Measurements from ENCODE around the gene FOXN3.

FOXN3 gene

GRCh38 chr14:89243741-89244140 is 173.3 kb downstream of the FOXN3 start:
- Histone ChIP-seq H3K9me3 (ENCODE audit: insufficient read depth, low read depth, low read length) (no peaks in the 10 kb centered on the region), H2AFZ (ENCODE audit: low read length) (no peak overlapping the region), H3K4me3 (ENCODE audit: low read length, poor library complexity, severe bottlenecking) (no peak overlapping the region), H4K20me1 (ENCODE audit: insufficient read depth, low read length, poor library complexity, severe bottlenecking) (peaks cover 55% of the 10 kb centered on the region), H3K27me3 (ENCODE audit: insufficient read depth, low read length, poor library complexity, severe bottlenecking) (no peaks in the 10 kb centered on the region), H3K36me3 (ENCODE audit: insufficient read depth, low read length) (peaks cover 8% of the 10 kb centered on the region; the same call in 1 of the 2 replicates), H3F3A (ENCODE audit: low read depth) (no peaks in the 10 kb centered on the region), H3K9ac (ENCODE audit: low read depth, low read length, poor library complexity, severe bottlenecking) (no peak overlapping the region), H3K4me2 (ENCODE audit: low read depth, low read length, poor library complexity, severe bottlenecking) (no peak overlapping the region), H3K4me1 (ENCODE audit: insufficient read depth, low read length, poor library complexity, severe bottlenecking) (peaks cover 7% of the 10 kb centered on the region), H3K9me2 (replicated peaks; ENCODE audit: low read depth, low read length) (no peaks in the 10 kb centered on the region), H3K79me2 (ENCODE audit: insufficient read depth, low read length) (peaks cover 70% of the 10 kb centered on the region; the same call in 1 of the 2 replicates)
- TF ChIP-seq CTCF (conservative IDR thresholded peaks at IDR 0.05; ENCODE audit: low read length) (no peak), EZH2phosphoT487 (IDR thresholded peaks at IDR 0.05; ENCODE audit: borderline replicate concordance) (no peak)

- Histone ChIP-seq H3K9me3 (ENCODE audit: insufficient read depth, low read depth, low read length) (no peaks in the 10 kb centered on the region), H3F3A (ENCODE audit: low read depth) (no peaks in the 10 kb centered on the region), H3K4me3 (ENCODE audit: low read length, poor library complexity, severe bottlenecking) (no peak overlapping the region), H3K9me2 (replicated peaks; ENCODE audit: low read depth, low read length) (no peaks in the 10 kb centered on the region), H3K4me2 (ENCODE audit: low read depth, low read length, poor library complexity, severe bottlenecking) (no peak overlapping the region), H3K27me3 (ENCODE audit: insufficient read depth, low read length, poor library complexity, severe bottlenecking) (no peaks in the 10 kb centered on the region), H3K79me2 (ENCODE audit: insufficient read depth, low read length) (peaks cover 70% of the 10 kb centered on the region; the same call in 1 of the 2 replicates), H3K9ac (ENCODE audit: low read depth, low read length, poor library complexity, severe bottlenecking) (no peak overlapping the region), H3K36me3 (ENCODE audit: insufficient read depth, low read length) (peaks cover 7% of the 10 kb centered on the region; the same call in 1 of the 2 replicates), H4K20me1 (ENCODE audit: insufficient read depth, low read length, poor library complexity, severe bottlenecking) (peaks cover 60% of the 10 kb centered on the region), H2AFZ (ENCODE audit: low read length) (no peak overlapping the region), H3K4me1 (ENCODE audit: insufficient read depth, low read length, poor library complexity, severe bottlenecking) (peaks cover 7% of the 10 kb centered on the region)
- no peak for TF ChIP-seq CTCF (conservative IDR thresholded peaks at IDR 0.05; ENCODE audit: low read length)
- no peak for TF ChIP-seq EZH2phosphoT487 (IDR thresholded peaks at IDR 0.05; ENCODE audit: borderline replicate concordance)
Observed at GRCh38 chr14:89243286-89243685, 173.7 kb downstream of the FOXN3 start.

GRCh38 chr14:89242652-89243279 is 174.3 kb downstream of the FOXN3 start:
- no peaks in the 10 kb centered on the region for H3K9me3 ChIP-seq (ENCODE audit: insufficient read depth, low read depth, low read length)
- H3K9me2 ChIP-seq (replicated peaks; ENCODE audit: low read depth, low read length) = no peaks in the 10 kb centered on the region
- no peak overlapping the region for H2AFZ ChIP-seq (ENCODE audit: low read length)
- H4K20me1 ChIP-seq (ENCODE audit: insufficient read depth, low read length, poor library complexity, severe bottlenecking) = peaks cover 63% of the 10 kb centered on the region
- no peak for TF ChIP-seq EZH2phosphoT487 (IDR thresholded peaks at IDR 0.05; ENCODE audit: borderline replicate concordance)
- no peak for TF ChIP-seq CTCF (conservative IDR thresholded peaks at IDR 0.05; ENCODE audit: low read length)
- H3K79me2 ChIP-seq (ENCODE audit: insufficient read depth, low read length) = peaks cover 74% of the 10 kb centered on the region; the same call in 1 of the 2 replicates
- no peak overlapping the region for H3K9ac ChIP-seq (ENCODE audit: low read depth, low read length, poor library complexity, severe bottlenecking)
- H3K27me3 ChIP-seq (ENCODE audit: insufficient read depth, low read length, poor library complexity, severe bottlenecking) = no peaks in the 10 kb centered on the region
- H3K36me3 ChIP-seq (ENCODE audit: insufficient read depth, low read length) = peaks cover 7% of the 10 kb centered on the region; the same call in 1 of the 2 replicates
- H3K4me2 ChIP-seq (ENCODE audit: low read depth, low read length, poor library complexity, severe bottlenecking) = no peak overlapping the region
- no peaks in the 10 kb centered on the region for H3F3A ChIP-seq (ENCODE audit: low read depth)
- H3K4me1 ChIP-seq (ENCODE audit: insufficient read depth, low read length, poor library complexity, severe bottlenecking) = peaks cover 7% of the 10 kb centered on the region
- no peak overlapping the region for H3K4me3 ChIP-seq (ENCODE audit: low read length, poor library complexity, severe bottlenecking)
